NT2/D1 (cell line): ENCODE data around the gene C9orf43.

ENCODE experiments used
- DNase-seq: peaks from one replicate; pipeline ENCODE4 v3.0.0-alpha.2; 2011; ENCODE audit warnings: low read depth, low spot score
- H3K27me3 ChIP-seq: 2 replicates; pipeline ENCODE4 v1.6.0; 2011; ENCODE audit warnings: mild to moderate bottlenecking; ENCODE audit not compliant: insufficient read length, insufficient read depth
- H3K36me3 ChIP-seq: 2 replicates; pipeline ENCODE4 v1.6.1; 2011; ENCODE audit warnings: mild to moderate bottlenecking, low read length, mixed read lengths; ENCODE audit not compliant: insufficient read depth, insufficient read length
- H3K4me1 ChIP-seq: 2 replicates; pipeline ENCODE4 v1.5.1; 2011; ENCODE audit not compliant: insufficient read depth, insufficient read length
- H3K4me3 ChIP-seq: 2 replicates; pipeline ENCODE4 v1.5.1; 2011; ENCODE audit warnings: low read depth; ENCODE audit not compliant: insufficient read length
- H3K9ac ChIP-seq: 2 replicates; pipeline ENCODE4 v1.6.0; 2011; ENCODE audit warnings: low read depth; ENCODE audit not compliant: insufficient read length
- H3K9me3 ChIP-seq: 2 replicates; pipeline ENCODE4 v1.5.1; 2011; ENCODE audit warnings: mild to moderate bottlenecking, low read length; ENCODE audit not compliant: insufficient read depth
- SUZ12 ChIP-seq: IDR thresholded peaks from 2 replicates; pipeline ENCODE4 v1.6.1; 2011; ENCODE audit not compliant: insufficient read length, insufficient read depth; ENCODE audit errors: extremely low read depth
- YY1 ChIP-seq: IDR thresholded peaks from 2 replicates; pipeline ENCODE4 v1.6.1; 2011; ENCODE audit not compliant: insufficient read length, insufficient read depth
- ZNF274 ChIP-seq: IDR thresholded peaks from 2 replicates; pipeline ENCODE4 v1.6.1; 2011; ENCODE audit warnings: mild to moderate bottlenecking, low read depth, low read length

The C9orf43 gene

GRCh38 chr9:113393281-113393680 is 17.3 kb upstream of the C9orf43 start:
- Histone ChIP-seq H3K9ac (no peak overlapping the region), H3K4me3 (no peak overlapping the region), H3K27me3 (no peaks in the 10 kb centered on the region), H3K4me1 (peaks cover 13% of the 10 kb centered on the region), H3K36me3 (peaks cover 66% of the 10 kb centered on the region), H3K9me3 (no peaks in the 10 kb centered on the region)
- no peak for DNase-seq
- TF ChIP-seq ZNF274 (no peak), YY1 (no peak), SUZ12 (no peak)

GRCh38 chr9:113395000-113395861 is 15.3 kb upstream of the C9orf43 start:
- Histone ChIP-seq H3K4me3 (no peak overlapping the region), H3K9ac (no peak overlapping the region), H3K27me3 (no peaks in the 10 kb centered on the region), H3K9me3 (no peaks in the 10 kb centered on the region), H3K4me1 (peaks cover 27% of the 10 kb centered on the region), H3K36me3 (peaks cover 48% of the 10 kb centered on the region)
- no peak for DNase-seq
- no peak for TF ChIP-seq YY1

- Histone ChIP-seq H3K27me3 (no peaks in the 10 kb centered on the region), H3K4me1 (peaks cover 30% of the 10 kb centered on the region), H3K9me3 (no peaks in the 10 kb centered on the region), H3K9ac (peak overlapping the region; percentile 26), H3K36me3 (peaks cover 28% of the 10 kb centered on the region), H3K4me3 (no peak overlapping the region)
- DNase-seq, result no peak
- TF ChIP-seq YY1 (no peak), SUZ12 (no peak), ZNF274 (no peak)
Measured at GRCh38 chr9:113397203-113397631, 13.3 kb upstream of the C9orf43 start.

GRCh38 chr9:113398796-113399195 is 11.8 kb upstream of the C9orf43 start:
- H3K4me1 ChIP-seq, result peaks cover 30% of the 10 kb centered on the region
- no peak for TF ChIP-seq ZNF274
- no peak for TF ChIP-seq SUZ12
- TF ChIP-seq YY1, result no peak

GRCh38 chr9:113399646-113400200 is 10.8 kb upstream of the C9orf43 start:
- Histone ChIP-seq H3K4me3 (peak overlapping the region; percentile 94), H3K4me1 (peaks cover 30% of the 10 kb centered on the region)
- TF ChIP-seq SUZ12, result no peak
- TF ChIP-seq YY1, result no peak
- no peak for TF ChIP-seq ZNF274

More at GRCh38 chr9:113398796-113399195, 11.8 kb upstream of the C9orf43 start:
- no peaks in the 10 kb centered on the region for H3K27me3 ChIP-seq
- peaks cover 15% of the 10 kb centered on the region for H3K36me3 ChIP-seq
- H3K9ac ChIP-seq, result peak overlapping the region; percentile 36
- H3K4me3 ChIP-seq, result no peak overlapping the region
- DNase-seq, result no peak
- no peaks in the 10 kb centered on the region for H3K9me3 ChIP-seq

GRCh38 chr9:113401027-113401792 is 9.3 kb upstream of the C9orf43 start, which contains the start of gene ALAD:
Gene ALAD, minus strand, starts transcription at chr9:113401284. Its CDS starts 7,725 bp downstream, at chr9:113393559.
- Histone ChIP-seq H3K9ac (peak within 1 kb of the TSS; percentile 94), H3K4me1 (peaks cover 30% of the 10 kb centered on the region), H3K36me3 (peaks cover 4% of the 10 kb centered on the region), H3K9me3 (no peaks in the 10 kb centered on the region), H3K27me3 (no peaks in the 10 kb centered on the region), H3K4me3 (peak within 1 kb of the TSS; percentile 94)
- TF ChIP-seq YY1 (no peak), ZNF274 (no peak), SUZ12 (no peak)
- DNase-seq, result peak; percentile 98

More at GRCh38 chr9:113399646-113400200, 10.8 kb upstream of the C9orf43 start:
- Histone ChIP-seq H3K9ac (peak overlapping the region; percentile 65), H3K27me3 (no peaks in the 10 kb centered on the region), H3K36me3 (peaks cover 12% of the 10 kb centered on the region), H3K9me3 (no peaks in the 10 kb centered on the region)
- DNase-seq, result no peak
